Suppressor macrophage treated with lipopolysaccharide for 1 hour (primary cell): ENCODE results near the gene TIAM2.
"Not testable (repeated sequence)": the region's sequence is repeated elsewhere in the genome, so short reads cannot be mapped to it uniquely, and the experiment has no call there.

Source experiments
- DNase-seq, 3 donors: peaks; one replicate each; pipeline ENCODE4 v3.0.0-alpha.2; 2020 to 2022

The TIAM2 gene

DNA sequence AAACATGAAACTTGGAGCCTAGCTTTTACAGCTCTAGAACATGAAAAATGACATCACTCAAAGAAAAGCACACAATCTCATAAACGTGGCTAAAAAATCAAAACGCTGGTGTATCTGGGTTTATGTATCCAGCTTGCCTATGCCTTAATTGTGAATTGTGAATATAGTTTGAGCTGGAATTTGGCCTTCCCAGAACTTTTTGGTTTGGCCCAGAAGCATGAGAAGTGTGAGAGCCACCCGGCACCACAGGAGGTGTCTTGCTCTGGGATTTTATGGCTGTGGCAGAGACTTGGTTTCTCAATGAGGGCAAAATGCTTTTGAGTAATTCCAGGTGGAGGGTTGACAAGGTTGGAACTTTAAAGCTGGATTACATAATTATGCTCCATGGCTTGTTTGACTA, 69.2 kb downstream of the TIAM2 start:
- no peak for DNase-seq

DNA sequence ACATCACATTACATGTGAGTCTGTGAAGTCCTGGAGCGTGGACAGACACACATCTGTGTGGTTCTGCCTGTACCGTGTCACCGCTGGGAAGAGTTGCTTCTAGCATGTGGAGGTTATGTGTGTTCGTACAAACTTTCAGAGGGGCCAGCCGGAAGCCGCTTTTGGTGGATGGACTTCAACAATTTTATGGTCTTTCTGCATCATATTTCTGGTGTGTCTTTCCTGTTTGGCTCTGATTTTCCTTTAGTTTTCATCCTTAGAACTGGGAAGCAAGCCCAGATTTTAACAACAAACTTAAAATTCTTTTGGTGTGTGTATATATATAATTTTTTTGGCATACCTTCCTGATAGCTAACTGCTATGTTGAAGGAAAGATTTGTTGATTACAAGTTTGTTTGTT, 71.2 kb downstream of the TIAM2 start:
- DNase-seq = no peak

DNA sequence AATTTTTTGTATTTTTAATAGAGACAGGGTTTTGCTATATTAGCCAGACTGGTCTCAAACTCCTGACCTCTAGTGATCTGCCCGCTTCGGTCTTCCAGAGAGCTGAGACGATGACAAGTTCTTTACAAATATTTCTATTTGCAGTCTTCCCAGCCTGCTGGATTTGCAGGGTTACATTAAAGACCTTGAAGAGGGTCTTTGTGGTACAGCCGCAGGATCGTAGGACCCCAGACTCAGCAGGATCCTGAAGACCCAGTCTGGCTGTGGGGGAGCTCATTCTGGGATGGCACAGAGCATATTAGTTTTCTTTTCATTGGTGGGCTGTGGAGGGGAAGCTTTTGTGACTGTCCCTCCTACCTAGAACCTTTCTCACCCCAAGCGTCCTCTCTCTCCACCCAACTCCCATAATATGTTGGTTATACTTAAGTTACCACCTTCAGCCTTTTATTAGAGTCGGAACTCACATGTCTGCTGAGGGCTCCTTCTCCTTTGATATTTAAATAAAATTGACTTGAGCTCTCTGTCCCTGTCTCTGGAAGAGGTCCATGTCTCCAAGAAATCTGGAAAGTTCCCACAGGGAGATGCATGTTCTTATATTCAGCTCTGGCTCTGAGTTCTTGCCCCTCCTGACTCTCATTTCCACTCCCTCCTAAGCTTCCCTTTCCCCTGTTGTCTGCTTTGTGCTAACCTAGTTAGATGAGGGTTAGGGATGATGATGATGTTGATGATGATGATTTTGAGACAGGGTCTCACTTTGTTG, 72.0 kb downstream of the TIAM2 start:
- no peak for DNase-seq

DNA sequence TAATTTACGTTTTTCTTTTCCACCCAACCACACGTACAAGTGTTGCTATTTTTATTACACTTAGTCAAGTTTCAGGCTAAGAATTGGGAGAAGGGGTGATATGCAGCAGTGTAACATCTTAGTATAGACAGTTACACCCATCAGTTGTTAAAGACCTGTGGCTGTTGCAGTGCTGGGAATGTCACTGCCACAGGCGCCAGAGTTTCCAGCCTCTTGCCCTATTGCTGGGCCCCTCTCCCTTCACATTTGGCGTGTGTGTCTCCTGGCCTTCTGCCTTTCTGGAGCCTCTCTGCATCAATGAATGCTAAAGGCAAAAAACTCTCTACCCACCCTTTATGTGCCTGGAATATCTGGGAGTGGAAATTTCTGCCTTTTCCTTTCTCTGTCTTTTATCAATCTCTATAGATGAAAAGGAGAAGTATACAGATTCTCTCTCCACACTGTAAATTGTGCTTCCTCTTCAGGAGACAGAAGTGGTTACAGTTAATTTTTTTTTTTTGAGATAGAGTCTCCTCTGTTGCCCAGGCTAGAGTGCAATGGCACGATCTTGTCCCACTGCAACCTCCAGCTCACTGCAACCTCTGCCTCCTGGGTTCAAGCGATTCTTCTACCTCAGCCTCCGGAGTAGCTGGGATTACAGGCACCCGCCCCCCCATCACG, 73.0 kb downstream of the TIAM2 start:
- peak in 2 of 3 donors; percentile 9 to 24 for DNase-seq

DNA sequence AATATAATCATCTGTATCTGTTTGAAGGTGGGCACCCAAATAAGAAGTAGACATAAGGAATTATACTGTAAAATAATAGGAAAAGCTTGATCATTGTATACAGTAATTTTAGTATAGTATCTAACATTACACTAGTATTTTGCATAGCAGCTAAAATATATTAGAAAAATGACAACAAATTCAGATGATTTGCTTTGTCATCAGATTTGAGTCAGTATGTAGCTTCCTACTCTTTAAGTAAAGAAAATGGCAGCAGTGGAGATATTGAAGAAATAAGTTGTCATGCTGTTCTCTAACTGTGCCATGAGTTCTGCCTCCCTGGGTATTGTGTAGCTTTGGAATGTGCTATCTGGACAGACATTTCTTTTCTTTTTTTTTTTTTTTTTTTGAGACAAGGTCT, 74.4 kb downstream of the TIAM2 start:
- DNase-seq = no peak

DNA sequence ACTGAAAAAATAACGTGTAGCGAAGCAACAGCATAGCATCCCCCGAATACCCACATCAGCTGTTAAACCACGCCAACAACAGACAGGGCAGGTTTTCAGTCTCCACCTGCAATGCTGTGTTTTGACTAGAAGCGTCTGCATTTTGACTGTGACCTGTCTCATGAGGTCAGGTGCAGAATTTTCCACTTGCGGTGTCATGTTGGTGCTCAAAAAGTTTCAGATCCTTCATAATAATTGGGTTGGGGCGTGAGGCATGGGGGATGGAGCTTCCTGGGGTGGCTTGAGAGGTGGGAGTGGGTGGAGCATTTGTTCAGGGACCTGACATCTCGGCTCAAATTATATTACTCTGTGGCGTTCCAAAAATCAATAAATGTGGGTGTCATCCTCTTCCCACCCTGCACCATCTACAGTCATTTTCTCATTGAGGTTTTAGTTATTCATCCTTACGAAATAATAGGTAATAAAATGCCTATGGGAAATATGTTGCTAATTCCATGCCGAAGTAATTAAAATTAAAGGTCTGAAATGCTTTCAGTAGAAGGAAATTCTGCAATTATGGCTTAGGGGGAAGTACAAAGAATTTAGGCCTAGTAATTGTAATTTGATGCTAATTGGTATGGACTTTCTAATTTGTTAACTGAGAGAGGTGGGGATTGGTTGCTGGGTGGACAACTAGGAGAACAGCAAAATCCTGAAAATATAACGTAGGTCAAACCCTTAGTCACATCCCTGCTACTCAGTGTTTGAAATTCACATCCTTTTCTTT, 81.0 kb downstream of the TIAM2 start:
- no peak for DNase-seq

DNA sequence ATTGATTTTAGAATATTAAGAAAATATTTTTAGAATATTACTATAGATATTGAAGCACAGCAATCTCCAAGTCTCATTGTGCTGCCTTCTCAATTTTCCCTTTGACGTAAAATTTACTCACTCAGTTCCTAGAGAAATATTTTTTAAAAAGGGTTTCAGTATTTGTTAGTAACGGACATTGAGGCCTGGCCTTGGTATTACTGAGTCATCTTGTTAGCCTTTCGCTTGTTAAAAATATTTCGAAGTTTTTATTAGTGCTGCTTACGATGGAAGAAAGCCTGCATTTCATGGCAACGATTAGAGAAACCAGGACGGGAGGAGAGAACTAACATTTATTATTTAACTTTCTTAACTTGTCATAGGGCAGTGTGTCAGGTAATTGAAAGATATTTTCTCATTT, 82.2 kb downstream of the TIAM2 start:
- DNase-seq = no peak

DNA sequence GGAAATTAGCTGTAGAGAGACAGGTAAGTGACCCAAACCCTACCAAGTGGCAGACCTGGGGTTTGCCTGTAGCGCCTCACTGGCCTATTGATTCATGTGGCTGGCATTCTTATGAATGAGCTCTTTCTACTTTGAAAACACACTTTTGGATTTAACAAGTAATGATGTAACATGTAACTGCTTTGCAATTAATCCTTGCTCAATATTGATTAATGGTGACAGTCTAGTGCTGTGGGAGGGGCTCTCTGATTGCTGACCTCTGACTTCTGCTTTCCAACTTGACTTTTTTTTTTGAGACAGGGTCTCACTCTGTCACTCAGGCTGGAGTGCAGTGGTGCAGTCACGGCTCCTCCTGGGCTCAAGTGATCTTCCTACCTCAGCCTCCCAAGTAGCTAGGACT, 82.7 kb downstream of the TIAM2 start:
- no peak for DNase-seq

DNA sequence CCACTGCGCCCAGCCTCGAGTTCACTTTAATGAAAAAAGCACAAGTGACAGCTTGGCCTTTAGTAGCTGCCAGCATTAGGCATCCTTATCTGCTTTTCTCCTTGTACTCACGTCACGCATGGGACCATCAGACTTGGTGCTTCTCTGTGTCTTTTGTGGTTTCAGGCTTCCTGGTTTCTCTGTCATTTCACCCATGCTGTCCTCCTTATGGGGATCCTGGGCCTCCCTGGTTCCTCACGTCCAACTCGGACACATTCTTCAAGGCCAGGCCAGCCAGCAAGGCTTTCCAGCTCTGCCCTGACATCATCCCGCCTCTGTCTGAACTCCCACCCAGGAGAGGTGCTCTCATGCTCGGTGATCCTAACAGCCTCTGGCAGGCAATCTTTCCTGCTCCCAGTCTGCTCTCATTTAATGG, 83.2 kb downstream of the TIAM2 start:
- no peak for DNase-seq

DNA sequence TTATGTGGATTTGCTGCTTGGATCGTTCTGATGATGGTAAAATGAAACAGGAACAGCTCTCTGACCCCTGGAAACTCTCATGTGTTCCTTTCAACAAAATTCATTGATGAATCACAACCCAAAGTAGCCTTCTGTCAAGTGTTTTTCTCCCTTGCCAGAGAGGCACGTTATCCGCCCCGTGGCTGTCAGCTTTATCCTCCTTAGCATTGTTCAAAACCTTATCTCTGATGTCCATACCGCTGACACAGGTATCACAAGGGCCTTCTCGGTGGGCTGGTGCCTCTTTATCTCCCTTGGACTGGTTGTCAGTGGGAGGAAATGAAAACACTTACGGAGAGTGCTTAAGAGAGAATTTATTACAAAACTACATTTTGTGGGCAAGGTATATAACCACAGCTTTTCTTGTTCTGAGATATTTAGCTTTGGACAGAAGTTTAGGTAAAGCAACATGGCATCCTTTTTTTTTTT, 84.9 kb downstream of the TIAM2 start:
- DNase-seq = peak; percentile 37 to 45 (median 39)

DNA sequence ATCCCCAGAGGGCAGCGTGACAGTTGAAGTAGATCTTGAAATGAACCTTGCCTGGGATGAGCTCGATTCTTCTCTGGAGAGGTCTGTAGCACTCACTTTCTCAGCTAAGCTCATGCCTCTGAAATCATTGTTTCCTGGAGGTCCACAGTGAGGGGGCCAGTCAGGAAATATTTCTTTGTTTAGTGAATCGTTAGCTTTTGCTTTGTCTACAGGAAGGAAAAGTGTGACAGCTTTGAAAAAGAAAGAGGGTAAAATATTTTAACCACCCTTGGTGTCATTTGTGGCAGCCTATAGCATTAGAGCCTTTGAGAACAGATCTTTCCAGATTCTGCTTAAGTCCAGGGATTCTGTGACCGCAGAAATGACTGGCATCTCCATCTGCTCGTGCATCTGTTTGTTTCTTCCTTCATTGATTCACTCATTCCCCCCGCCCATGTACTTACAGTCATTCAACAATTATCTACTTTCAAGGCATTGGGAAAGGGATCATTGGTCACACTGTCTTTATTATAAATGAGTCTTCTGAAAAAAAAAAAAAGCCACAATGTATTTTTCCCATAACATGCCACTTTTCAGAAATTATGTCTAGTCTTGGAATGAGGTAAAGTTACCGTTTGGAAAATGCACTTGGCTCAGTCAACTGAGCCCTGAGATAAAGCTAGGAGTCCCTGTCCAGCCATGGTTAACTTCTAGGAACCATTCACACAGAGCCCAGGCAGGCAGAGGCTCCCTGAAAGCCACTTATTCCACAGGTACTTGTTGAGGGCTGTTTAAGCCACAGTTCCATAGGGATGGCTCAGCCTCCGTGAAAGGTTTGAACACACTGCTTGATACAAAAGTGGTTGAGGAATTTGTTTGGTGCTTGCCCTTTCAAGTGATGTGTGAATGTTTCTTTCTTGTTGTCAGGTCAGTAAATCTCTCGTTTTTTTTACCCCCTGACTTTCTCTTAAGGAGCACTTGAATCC, 86.0 kb downstream of the TIAM2 start:
- DNase-seq = no peak

DNA sequence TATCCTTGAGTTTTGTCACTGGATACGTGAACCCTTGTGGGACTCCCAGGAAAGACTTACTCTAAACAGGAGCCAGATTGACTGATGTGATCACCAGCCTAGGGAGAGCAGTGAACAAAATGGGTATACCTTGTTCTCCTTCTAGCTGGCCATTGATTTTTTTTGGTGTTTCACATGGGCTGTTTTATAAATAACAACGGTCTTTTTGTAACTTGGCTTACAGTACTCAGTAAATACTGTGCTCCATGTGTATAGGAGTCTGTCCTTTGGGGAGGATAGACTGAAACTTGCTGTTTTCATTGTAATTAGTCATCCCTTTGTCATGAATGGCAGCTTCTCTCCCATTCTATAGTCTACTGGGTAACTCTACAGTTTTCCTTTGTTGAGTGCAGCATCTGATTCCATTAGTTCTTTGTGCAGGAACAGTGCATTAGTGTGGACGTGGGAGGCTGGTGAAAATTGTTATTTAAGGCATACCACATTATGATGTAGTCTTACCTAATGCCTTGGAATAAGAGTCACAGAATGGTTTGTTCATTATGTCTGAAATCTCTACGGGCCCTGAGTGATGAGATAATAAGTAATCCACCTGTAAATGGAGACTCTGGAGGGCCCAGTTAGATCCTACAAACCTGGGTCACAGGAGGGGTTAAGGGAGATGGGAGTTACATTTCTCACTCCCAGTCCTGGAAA, 89.5 kb downstream of the TIAM2 start:
- no peak for DNase-seq

DNA sequence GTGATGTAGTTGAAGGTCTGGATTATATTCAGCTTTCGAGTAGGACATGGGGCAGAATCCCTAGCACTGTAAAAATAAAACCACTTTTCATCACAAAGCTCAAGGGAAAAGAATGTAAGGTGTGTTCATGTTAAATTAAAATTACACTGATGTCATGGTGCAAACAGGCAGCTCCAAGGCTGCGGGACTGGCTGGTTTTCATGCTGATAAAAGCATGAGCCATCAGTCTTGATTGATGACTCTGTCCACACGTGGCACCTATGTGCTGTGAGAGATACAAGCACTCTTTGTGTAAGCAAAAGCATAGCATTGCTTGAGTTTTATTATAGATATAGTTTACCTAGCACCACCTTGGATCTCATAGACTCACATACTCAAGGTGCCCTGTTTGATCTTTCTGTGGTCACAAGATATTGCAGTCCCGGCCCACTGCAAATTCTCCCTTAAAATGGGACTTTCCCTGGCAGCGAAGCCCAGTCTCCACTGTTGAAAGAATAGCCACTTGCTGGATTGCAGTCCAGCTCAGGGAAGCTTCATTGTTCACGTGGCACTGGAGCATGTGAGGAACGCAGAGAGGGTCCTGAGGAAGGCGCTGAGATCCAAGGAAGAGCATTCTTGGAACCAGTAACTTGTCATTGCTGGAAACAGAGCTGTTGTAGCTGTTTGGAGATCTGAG, 90.6 kb downstream of the TIAM2 start:
- DNase-seq = no peak

DNA sequence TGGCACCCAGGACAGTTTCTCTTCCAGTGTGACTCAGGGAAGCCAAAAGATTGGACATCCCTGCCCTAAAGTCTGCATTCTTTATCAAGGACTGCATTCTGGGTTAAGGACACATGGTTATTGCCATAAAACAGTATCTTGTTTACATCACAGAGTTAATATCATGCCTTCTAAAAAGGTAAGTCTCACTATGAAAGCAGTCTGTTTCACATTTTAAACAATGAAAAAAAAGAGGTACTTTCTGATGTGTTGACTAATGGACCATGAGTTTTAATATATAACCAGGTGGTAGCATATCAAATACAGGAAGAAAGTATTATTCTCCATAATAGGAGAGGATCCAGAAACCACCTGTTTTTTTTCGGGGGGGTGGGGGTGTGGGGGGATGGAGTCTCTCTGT, 93.7 kb downstream of the TIAM2 start:
- DNase-seq = no peak

DNA sequence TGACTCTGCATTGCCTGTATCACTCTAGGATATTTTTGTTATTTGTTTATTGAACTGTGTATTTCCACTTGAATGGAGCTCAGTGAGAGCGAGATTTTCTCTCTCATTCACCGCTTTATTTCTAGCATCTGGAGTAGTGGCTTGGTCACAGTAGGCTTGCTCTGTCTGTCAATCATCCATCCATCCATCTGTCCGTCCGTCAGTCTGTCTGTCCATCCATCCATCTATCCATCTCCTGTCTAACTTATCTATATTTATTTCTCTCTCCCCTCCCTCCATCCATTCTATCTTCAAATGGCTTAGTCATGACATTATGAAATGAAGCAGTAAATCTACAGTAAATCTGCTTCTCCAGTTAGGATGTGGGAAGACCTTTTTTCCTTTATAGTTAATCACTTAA, 94.6 kb downstream of the TIAM2 start:
- no peak for DNase-seq

DNA sequence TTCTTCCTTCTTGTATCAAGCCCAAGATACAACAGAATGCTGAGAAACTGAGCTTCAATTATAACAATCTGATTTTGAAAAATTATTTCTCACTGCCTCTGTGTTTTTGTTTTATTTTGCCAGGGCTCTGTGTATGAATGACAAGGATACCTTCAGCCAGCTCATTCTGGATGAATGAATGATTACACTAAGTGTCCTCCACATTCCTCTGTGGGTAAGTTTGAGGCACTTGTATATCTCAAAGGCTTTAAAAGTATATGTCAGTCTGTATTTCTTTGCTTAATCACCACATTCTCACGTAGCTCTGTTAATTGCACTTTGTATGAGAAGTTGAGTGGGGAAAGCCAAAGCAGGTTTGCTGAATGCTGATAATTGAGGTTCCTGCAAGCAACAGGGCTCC, 95.1 kb downstream of the TIAM2 start:
- DNase-seq = no peak

DNA sequence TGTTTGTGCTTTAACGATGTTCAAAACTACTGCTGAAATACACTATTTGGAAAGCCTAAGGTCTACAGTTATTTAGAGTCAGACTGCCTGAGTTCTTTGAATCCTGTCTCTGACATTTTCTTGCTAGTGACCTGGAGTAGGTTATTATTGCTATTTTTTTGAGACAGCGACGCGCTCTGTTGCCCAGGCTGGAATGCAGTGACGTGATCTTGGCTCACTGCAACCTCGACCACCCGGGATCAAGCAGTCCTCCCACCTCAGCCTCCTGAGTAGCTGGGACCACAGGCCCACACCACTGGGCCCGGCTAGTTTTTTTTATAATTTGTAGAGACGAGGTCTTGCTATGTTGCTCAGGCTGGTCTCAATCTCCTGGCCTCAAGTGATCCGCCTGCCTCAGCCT, 96.6 kb downstream of the TIAM2 start:
- no peak for DNase-seq

DNA sequence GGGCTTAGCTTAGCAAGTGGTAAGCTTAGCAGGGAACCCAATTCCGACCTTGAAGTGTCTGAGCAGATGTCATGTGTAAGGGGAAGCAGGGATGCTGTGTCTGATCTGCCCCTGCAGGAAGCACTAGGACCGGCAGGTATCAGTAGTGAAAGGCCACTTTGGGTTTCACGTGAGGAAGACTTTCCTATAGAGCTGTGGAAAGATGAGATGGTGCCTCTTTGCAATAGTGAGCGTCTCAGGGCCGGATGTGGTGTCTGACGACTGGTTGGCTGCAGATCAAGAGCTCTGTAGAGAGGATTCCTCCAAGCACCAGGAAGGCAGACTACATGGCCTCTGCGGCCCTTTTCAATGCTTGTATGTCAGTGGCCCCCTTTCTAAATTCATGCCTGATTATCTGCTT, 98.3 kb downstream of the TIAM2 start:
- no peak for DNase-seq

DNA sequence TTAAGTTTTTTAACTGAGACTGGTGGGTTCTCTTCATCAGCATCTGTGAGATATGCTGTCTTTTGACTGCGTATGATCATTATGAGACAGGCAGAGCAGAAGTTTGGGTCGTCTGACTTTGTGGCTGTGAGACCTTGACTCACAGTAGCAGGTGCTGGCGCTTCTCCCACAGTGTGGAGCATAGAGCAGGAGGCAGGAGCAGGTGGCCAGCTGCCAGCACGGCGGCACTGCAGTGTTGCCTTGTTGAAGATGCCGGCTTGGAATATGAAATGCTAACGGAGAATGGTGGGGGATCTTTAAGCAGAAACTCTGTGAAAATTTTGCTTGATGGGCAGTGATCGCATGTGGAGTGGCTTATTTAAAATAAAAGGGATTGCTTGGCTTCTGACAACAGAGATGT, 105.0 kb downstream of the TIAM2 start:
- no peak for DNase-seq

DNA sequence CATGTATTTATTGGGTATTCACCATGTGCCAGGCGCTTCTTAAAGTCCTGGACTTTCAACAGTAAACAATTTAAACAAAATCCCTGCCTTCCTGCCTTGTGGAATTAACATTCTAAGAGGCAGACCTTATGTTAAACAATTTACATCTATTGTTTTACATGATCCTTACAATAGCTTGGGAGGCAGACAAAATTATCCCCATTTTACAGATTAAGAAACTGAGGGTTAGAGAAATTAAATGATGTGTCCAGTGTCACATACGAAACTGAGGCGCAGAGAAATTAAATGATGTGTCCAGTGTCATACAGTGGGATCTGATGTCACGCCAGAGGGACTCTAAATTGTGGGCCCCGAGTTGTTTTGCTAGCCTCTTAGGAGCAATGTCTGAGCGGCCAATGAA, 105.5 kb downstream of the TIAM2 start:
- no peak for DNase-seq

DNA sequence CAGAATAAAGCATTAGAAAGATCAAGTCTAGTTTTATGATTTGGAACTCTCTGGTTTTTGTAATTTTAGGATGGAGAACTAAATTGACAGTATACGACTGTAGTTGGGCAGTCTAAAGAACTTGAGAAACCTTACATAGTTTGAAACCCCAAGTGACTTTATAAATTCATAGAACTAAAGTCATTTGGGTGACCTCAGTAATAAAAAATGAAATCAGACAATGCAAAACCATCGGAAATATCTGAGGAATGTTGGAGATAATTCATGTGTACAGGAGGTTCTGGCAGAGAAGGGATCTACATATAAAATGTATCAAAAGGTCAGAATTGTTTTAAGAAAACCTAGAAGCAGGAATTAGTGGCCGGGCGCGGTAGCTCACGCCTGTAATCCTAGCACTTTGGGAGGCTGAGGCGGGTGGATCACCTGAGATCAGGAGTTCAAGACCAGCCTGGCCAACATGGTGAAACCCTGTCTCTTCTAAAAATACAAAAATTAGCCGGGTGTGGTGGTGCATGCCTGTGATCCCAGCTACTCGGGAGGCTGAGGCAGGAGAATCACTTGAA, 108.0 kb downstream of the TIAM2 start:
- DNase-seq = not testable (repeated sequence)
